GM19043 (cell line): ENCODE measurements around the gene C17orf75.
A peak's percentile ranks its signal among the peaks of the same experiment; 100 is the strongest.
"Not testable (repeated sequence)": the region's sequence is repeated elsewhere in the genome, so short reads cannot be mapped to it uniquely, and the experiment has no call there.

ENCODE experiments used
- ATAC-seq: cut with Tn5 transposase; IDR thresholded peaks from one replicate; pipeline ENCODE4 v1.9.1; 2021; ENCODE audit warnings: low read depth; ENCODE audit not compliant: unreplicated experiment

Gene C17orf75

GRCh38 chr17:32341857-32342602, at the start of gene C17orf75:
TSS of gene C17orf75 (minus strand) at chr17:32342173. CDS start at chr17:32342139, 34 bp downstream.
- peak; percentile 82 for ATAC-seq

- no peak for ATAC-seq
These were observed 46.9 kb upstream of the C17orf75 start for GRCh38 chr17:32388613-32389459.

DNA sequence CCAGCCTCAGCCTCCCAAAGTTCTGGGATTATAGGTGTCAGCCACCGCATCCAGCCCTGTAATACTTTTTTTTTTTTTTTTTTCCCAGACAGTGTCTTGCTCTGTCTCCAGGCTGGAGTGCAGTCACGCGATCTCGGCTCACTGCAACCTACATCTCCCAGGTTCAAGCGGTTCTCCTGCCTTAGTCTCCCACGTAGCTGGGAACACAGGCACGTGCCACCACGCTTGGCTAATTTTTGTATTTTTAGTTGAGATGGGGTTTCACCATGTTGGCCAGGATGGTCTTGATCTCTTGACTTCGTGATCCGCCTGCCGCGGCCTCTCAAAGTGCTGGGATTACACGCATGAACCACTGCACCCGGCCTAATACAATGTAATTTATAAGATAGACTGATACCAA, 46.2 kb upstream of the C17orf75 start:
- ATAC-seq: not testable (repeated sequence)

- no peak for ATAC-seq
These were observed 44.9 kb upstream of the C17orf75 start for GRCh38 chr17:32386844-32387243.

DNA sequence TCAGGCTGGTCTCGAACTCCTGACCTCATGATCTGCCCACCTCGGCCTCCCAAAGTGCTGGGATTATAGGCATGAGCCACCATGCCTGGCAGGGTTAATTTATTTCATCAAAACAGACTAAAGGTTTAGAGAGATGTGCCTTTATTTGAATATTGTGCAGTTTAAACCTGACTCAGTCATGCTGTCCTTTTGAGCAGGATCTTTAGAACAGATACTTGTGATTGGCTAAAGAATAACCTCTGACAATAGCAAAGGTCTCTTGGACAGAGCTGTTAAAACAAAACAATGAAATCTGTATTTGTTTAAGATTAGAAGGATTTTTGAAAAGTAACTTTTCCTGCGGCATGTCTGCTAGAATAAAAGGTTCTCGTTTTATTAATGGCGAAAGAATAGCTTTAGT, 44.0 kb upstream of the C17orf75 start:
- no peak for ATAC-seq

GRCh38 chr17:32385121-32385520, 43.1 kb upstream of the C17orf75 start:
- no peak for ATAC-seq

- no peak for ATAC-seq
These were observed 42.0 kb upstream of the C17orf75 start for GRCh38 chr17:32383926-32384434.

DNA sequence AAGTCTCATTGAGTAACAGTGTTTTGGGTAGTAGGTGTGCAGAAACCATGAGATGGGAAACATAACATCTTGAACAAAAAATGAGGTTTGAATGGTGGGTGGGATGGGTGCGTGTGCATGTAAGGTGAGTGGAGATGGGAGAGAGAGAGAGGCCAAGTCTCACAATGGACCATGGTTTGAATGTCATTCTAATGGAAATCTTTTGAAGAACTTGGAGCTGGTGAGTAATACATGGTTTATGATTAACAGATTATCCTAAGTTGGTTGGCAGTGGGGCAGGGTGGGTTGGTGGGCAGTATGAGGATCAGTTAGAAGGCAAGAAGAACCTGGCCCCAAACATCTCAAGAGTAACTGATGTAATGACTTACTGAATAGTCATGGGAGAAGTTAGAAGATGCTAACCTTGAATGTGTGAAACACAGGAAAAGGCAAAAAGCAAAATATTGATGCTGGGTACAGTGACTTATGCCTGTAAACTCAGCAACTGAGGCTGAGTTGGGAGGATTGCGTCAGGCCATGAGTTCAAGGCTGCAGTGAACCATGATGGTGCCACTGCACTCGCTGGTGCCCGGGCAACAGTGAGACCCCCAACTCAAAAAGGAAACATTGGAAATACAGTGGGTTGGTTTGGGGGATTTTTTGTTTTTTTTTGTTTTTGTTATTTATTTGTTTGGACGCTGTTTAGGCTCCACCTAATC, 40.7 kb upstream of the C17orf75 start:
- ATAC-seq: no peak

GRCh38 chr17:32370426-32370825, 28.5 kb upstream of the C17orf75 start:
- no peak for ATAC-seq

DNA sequence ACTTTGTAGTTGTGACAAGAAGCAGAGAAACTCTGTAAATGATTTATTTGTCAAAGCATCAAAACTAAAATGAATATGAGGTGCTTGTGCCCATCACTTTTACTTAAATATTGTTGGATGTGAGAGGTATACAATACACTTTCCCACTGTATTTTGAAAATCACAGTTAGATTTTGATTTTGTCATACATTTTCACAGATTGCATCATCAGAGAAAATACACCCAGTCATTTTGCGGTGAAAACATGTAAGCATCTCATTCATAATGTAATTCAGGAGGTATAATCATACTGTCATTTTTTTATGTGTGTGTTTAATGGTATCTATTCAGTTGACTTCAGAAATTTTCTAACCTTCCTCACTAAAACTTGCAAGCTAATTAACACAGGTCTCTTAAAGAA, 19.3 kb upstream of the C17orf75 start:
- no peak for ATAC-seq

GRCh38 chr17:32357615-32358014, 15.6 kb upstream of the C17orf75 start:
- ATAC-seq: no peak

GRCh38 chr17:32356750-32357149, 14.8 kb upstream of the C17orf75 start:
- ATAC-seq: no peak

GRCh38 chr17:32356378-32356743, 14.4 kb upstream of the C17orf75 start:
- no peak for ATAC-seq

DNA sequence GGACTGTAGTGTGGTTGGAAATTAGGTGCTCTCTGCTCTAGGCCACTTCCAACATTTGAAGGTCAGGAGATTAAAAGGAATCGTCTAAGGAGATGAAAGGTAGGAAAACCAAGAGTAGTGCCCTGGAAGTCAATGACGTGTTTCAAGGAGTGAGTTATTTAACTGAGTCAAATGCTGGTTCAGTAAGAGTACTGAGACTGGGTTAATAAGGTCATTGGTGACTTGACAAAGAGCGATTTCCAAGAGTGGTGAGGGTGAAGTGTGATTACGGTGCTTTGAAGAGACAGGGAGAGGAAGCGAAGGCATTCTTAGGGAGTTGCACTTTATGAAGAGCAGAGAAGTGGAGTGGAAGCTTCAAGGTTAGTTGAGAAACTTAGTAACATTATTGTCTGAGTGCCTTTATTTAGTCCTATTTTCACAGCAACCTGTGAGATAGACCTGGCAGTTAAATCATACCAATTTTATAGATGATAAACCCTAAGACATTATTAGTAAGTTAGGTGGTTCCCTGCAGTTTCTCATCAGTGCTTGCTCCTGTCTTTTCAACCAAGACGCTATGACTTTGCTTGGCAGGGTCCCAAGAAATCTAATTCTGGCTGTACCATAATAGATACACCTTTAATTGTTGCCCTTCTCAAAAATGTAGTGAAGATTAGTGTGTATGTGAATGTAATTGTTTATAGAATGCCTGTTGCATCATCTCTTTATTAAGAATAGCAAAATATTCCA, 13.8 kb upstream of the C17orf75 start:
- ATAC-seq: no peak

DNA sequence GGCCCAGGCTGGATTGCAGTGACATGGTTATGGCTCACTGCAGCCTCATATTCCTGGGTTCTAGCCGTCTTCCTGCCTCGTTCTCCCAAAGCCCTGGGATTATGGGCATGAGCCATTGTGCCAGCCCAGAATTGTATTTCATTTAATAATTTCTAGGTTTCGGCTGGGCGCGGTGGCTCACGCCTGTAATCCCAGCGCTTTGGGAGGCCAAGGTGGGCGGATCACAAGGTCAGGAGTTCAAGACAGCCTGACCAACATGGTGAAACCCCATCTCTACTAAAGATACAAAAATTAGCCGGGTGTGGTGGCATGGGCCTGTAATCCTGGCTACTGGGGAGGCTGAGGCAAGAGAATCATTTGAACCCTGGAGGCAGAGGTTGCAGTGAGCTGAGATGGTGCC, 10.8 kb upstream of the C17orf75 start:
- not testable (repeated sequence) for ATAC-seq

DNA sequence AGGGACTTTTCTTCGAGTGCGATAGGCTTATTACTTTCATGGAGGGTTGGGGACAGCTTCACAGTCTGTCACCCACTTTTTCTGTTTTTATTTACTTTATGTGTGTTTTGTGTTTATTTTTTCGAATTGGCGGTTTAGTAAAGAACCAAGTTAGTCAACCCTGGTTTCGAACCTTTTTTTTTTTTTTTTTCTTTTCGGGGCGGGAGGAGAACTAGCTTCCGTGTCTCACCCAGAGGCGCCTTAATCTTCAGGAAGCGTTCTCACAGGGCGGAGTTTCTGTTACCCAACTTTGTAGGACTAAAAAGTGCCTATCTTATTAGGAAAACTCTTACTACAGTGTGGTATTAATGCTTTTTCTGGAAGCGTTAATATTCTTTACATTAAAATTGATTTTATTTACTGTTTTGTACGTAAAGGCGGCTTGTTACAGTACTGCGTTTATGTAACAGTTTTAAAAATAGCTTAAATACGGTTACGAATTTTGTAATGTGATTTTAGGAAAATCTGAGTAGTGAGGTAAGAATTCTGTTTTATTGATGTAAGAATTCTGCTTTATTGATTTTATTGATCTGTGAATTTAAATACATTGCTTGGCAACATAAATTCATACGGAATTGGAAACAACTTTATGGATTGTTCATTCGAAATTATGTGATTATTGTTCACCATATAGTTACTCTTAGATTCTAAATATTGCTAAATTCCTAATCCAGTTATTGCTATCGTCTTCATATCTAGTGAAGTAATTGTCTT, 8.9 kb upstream of the C17orf75 start:
- peak; percentile 24 for ATAC-seq

- peak; percentile 66 for ATAC-seq
These were observed 8.1 kb upstream of the C17orf75 start, which contains the start of gene ZNF207 for GRCh38 chr17:32349854-32350665. TSS of gene ZNF207 (plus strand) at chr17:32350157. CDS start at chr17:32350286, 129 bp downstream.

- ATAC-seq: no peak
These were observed 7.5 kb upstream of the C17orf75 start for GRCh38 chr17:32349503-32349853.

GRCh38 chr17:32348483-32348800, 6.5 kb upstream of the C17orf75 start:
- no peak for ATAC-seq
